AG08395 (cell line): ENCODE results near the gene YPEL5.
"Not testable (repeated sequence)": the region's sequence is repeated elsewhere in the genome, so short reads cannot be mapped to it uniquely, and the experiment has no call there.

Experiments used
- DNase-seq: peaks from one replicate; pipeline ENCODE4 v3.0.0; 2012; ENCODE audit warnings: mixed read lengths, low spot score

YPEL5 gene

GRCh38 chr2:30136764-30137444 lies 9.9 kb upstream of the YPEL5 start:
- DNase-seq, result no peak

GRCh38 chr2:30139131-30139870 lies 7.5 kb upstream of the YPEL5 start:
- DNase-seq, result no peak

DNA sequence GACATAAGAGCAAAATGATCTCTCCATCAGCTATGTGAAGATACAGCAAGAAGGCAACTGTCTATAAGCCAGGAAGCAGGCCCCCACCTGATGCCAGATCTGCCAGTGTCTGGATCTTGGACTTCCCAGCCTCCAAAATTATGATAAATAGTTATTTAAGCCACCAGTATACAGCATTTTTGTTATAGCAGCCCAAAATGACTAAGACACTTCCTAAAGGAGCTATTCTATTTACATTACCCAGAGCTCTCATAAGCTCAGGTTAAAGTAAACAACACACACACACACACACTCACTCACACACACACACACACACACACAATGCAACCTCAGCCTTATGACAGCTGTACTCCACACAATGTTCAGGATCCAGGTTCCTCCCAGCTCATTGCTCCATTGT lies 5.7 kb upstream of the YPEL5 start:
- DNase-seq, result no peak

DNA sequence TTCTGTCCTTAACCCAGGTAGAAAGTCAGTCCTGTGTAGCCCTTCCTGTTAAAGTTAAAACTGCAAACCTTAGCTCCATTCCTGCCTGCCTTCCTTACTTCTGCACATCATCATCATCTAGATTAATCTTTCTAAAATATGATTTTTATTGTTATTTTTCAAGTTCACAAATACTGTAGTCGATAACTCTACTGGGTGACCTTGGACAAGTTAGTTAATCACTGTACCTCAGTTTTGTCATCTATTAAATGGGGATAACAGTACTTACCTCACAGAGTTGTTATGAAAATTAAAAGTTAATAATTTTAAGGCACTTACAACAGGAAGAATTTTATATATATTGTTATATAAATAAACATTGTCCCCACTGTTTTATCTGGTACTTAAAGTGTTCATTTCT lies 2.5 kb upstream of the YPEL5 start:
- no peak for DNase-seq

- DNase-seq, result not testable (repeated sequence)
Observed at GRCh38 chr2:30144951-30145350, 1.9 kb upstream of the YPEL5 start.

DNA sequence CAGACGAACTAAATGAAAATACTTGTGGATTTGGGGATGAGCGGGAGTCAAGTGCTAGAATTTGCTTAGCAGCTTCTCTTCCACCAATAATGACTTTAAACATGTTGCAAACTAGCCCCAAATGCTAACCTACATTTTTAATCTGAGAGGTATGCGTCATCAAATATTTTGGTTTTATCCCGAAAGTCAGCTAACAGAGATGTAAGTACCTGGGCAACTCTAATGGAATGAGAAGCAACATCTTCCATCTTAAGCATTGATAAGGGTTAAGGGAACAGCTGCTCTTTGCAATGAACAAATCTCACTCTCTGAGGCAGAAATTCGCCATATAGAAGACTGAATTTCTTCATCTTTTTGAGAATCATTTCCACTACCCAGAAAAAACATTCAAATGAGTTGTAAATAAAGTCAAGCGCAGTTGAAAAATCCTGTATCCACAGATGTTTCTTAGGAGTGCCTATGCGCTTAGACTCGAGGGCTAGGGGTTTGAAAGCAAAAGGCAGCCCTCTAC lies 926 bp upstream of the YPEL5 start:
- DNase-seq, result no peak

- no peak for DNase-seq
Observed at GRCh38 chr2:30147196-30147714, 448 bp downstream of the YPEL5 start.

GRCh38 chr2:30147715-30148610 lies 1.2 kb downstream of the YPEL5 start:
- peak; percentile 92 for DNase-seq

- no peak for DNase-seq
Observed at GRCh38 chr2:30148850-30149249, 2.0 kb downstream of the YPEL5 start.

DNA sequence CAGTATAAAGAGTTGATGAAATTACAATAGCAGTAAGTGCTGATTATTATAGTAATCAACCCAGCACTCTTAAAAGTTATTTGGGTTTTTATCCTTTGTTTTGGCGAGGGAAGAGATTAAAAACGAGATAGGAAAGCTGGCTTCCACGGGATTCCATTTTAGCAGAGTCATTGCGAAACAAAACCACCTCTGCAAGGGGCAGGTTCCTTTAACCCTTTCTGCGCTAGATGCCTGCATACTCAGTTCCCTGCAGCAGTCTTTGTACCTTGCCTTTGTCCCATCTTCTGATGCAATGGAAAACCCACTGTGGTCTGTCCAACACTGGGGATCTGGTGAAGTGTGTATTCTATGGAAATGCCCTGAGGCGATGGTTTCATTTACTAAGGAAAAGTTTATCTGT lies 2.7 kb downstream of the YPEL5 start:
- no peak for DNase-seq

DNA sequence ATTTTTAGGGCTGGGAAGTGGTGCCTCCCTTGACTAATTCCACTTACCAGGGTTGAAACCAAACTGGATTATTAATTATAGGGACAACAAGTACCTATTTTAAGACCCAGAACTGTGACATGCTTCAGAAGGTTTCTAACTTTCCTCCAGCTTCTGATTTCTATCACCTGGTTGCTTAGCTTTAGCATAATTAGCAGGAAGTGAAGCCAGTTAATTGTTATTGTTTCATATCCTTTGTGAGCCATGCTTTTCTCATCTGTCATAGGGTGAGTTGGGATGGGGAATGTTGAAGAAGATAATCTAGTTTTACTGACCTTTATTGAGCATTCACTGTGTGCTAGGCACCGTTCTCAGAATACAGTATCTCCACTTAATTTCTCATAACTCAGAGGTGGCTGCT lies 3.2 kb downstream of the YPEL5 start:
- DNase-seq, result no peak

- no peak for DNase-seq
Observed at GRCh38 chr2:30150786-30151185, 4.0 kb downstream of the YPEL5 start.

DNA sequence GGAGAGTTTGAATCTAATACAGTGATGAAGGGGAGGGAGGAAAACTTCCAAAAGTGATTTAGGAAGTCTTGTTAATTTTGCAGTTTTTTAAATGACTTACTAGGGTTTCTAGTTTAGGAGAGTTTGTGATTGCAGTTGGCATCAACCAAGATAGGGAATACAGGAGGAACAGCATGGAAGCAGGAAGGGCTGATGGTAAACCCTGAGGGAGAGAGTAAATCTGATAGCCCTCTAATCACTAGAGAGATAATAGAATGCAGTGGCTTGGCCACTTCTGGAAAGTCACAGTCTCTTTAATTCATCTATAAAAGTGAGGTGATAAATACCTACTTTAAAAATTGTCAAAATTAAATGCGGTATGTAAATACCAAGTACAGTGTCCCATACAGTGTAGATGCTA lies 5.6 kb downstream of the YPEL5 start:
- DNase-seq, result no peak

DNA sequence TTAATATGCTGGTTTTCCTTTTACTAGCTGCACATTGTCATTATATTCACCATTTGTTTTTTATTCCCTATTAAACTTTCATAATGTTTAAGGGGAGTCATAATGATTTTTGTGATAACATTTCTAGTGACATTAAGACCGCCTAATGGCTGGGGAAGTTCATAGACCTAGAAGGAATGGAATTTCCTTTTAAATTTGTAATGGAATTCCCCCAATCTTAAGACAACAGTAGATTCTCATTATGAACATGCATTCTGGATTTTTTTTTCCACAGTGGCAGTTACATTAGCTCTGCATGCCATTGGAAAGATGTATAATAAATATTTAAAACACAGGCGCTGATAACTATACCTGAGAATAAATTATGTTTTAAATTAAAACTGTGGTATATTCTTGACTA lies 8.4 kb downstream of the YPEL5 start:
- DNase-seq, result no peak

- DNase-seq, result no peak
Observed at GRCh38 chr2:30155889-30156658, 9.3 kb downstream of the YPEL5 start.

GRCh38 chr2:30157616-30158015 lies 10.8 kb downstream of the YPEL5 start:
- no peak for DNase-seq

GRCh38 chr2:30159766-30160165 lies 13.0 kb downstream of the YPEL5 start:
- DNase-seq, result no peak

- no peak for DNase-seq
Observed at GRCh38 chr2:30161929-30162706, 15.3 kb downstream of the YPEL5 start.

GRCh38 chr2:30162806-30163205 lies 16.0 kb downstream of the YPEL5 start:
- no peak for DNase-seq

GRCh38 chr2:30164131-30164925 lies 17.5 kb downstream of the YPEL5 start:
- DNase-seq, result peak; percentile 48
